GM19043 (cell line): ENCODE measurements around the gene NBL1.

ENCODE experiments used
- ATAC-seq: cut with Tn5 transposase; IDR thresholded peaks from one replicate; pipeline ENCODE4 v1.9.1; 2021; ENCODE audit warnings: low read depth; ENCODE audit not compliant: unreplicated experiment

NBL1 gene

GRCh38 chr1:19695772-19696171 is 51.7 kb downstream of the NBL1 start:
- ATAC-seq = no peak

- ATAC-seq = no peak
Observed at GRCh38 chr1:19696820-19697219, 52.7 kb downstream of the NBL1 start.

GRCh38 chr1:19698181-19698580 is 54.1 kb downstream of the NBL1 start:
- no peak for ATAC-seq

GRCh38 chr1:19700079-19700777 is 56.1 kb downstream of the NBL1 start:
- ATAC-seq = no peak

- no peak for ATAC-seq
Observed at GRCh38 chr1:19703280-19703679, 59.2 kb downstream of the NBL1 start.

- ATAC-seq = no peak
Observed at GRCh38 chr1:19704247-19705113, 60.4 kb downstream of the NBL1 start.

- no peak for ATAC-seq
Observed at GRCh38 chr1:19705464-19705863, 61.4 kb downstream of the NBL1 start.

- no peak for ATAC-seq
Observed at GRCh38 chr1:19706136-19706535, 62.0 kb downstream of the NBL1 start.
